Stimulated activated naive CD8-positive, alpha-beta T cell treated with anti-CD3 and anti-CD28 coated beads, Interleukin-15, Interleukin-2, amounts not matched to agents 100 ng/mL and 50 ng/mL, for 24 hours (primary cell): ENCODE measurements around the gene KCTD4.
A peak's percentile ranks its signal among the peaks of the same experiment; 100 is the strongest.
"Not testable (repeated sequence)": the region's sequence is repeated elsewhere in the genome, so short reads cannot be mapped to it uniquely, and the experiment has no call there.

Source experiments
- H3K27ac Mint-ChIP-seq: one replicate; pipeline ENCODE4 v1.8.0; 2021; ENCODE audit warnings: mild to moderate bottlenecking, mixed read lengths
- H3K27me3 Mint-ChIP-seq: one replicate; pipeline ENCODE4 v1.8.0; 2021; ENCODE audit warnings: mixed read lengths
- H3K36me3 Mint-ChIP-seq: one replicate; pipeline ENCODE4 v1.8.0; 2021; ENCODE audit warnings: low read depth, mixed read lengths
- H3K4me1 Mint-ChIP-seq: one replicate; pipeline ENCODE4 v1.8.0; 2021; ENCODE audit warnings: low read depth, mixed read lengths
- H3K4me3 Mint-ChIP-seq: one replicate; pipeline ENCODE4 v1.8.0; 2021; ENCODE audit warnings: mild to moderate bottlenecking, mixed read lengths
- H3K9me3 Mint-ChIP-seq: one replicate; pipeline ENCODE4 v1.8.0; 2021; ENCODE audit warnings: mixed read lengths

The KCTD4 gene

GRCh38 chr13:45196622-45197021, 4.2 kb downstream of the KCTD4 start:
- no peaks in the 10 kb centered on the region for H3K27me3 Mint-ChIP-seq
- H3K9me3 Mint-ChIP-seq = no peaks in the 10 kb centered on the region
- no peak overlapping the region for H3K27ac Mint-ChIP-seq
- no peak overlapping the region for H3K4me3 Mint-ChIP-seq
- peaks cover 26% of the 10 kb centered on the region for H3K4me1 Mint-ChIP-seq
- H3K36me3 Mint-ChIP-seq = peaks cover 57% of the 10 kb centered on the region

DNA sequence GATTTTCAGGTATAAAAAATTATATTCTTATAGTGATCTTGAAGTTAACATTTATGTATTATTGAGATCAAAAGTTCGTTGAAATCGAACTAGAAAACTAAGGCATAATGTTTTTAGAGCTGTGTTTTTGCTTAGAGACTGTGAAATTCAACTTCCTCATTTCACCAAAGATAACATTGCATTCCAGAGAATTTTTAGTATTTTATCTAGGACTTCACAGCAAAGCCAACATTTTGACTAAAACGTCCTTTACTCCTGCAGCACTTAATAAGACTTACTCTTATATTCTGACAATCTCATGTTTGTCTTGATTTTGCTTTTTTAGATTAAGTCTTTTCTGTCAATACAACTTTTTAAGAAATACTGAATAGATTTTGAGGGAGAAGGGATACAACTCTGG, 4.7 kb downstream of the KCTD4 start:
- no peak overlapping the region for H3K4me3 Mint-ChIP-seq
- H3K27ac Mint-ChIP-seq = no peak overlapping the region
- H3K36me3 Mint-ChIP-seq = peaks cover 52% of the 10 kb centered on the region
- H3K4me1 Mint-ChIP-seq = peaks cover 26% of the 10 kb centered on the region
- H3K9me3 Mint-ChIP-seq = no peaks in the 10 kb centered on the region
- H3K27me3 Mint-ChIP-seq = no peaks in the 10 kb centered on the region

- peaks cover 47% of the 10 kb centered on the region for H3K36me3 Mint-ChIP-seq
- no peaks in the 10 kb centered on the region for H3K9me3 Mint-ChIP-seq
- H3K27me3 Mint-ChIP-seq = no peaks in the 10 kb centered on the region
- H3K27ac Mint-ChIP-seq = no peak overlapping the region
- H3K4me3 Mint-ChIP-seq = no peak overlapping the region
- H3K4me1 Mint-ChIP-seq = peaks cover 26% of the 10 kb centered on the region
Measured at GRCh38 chr13:45195421-45195820, 5.4 kb downstream of the KCTD4 start.

DNA sequence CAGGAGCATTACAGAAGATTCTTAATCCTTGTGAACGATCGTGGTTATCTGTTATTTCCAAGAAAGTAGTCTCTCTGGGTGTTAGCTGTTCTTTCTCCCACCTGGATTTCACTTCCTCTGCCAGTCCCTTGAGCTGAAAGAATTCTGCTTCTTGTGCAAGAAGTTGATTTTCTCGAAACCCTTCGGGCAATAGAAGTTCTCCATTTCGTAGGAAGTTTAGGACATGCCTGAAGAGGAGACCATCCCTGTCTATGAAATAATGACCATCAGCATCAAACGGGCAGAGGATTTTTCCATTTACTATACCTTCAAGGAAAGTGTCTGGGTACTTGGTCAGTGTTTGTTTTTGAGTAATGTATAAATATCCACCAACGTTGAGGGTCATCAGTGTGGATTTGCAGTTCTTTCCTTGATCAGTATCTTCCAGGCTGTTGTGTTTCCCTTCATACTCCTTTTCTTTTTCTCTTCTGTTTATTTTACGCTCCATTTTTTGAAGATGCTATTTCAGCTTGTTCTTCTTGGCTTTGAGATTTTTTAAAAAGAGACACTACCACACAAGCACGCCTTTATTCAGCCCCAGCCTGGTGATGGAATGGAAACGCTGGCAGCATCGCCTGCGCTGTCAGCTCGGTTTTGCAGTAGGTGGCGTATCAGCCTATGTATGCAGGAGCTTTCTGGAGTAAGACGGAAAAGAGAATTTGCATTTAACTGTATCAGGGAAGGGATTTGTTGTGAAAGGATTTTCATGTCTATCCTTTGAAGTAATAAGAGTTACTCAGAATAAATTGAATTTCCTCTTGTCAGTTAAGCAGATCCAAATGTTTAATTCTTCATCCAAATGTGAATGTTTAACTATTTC, 6.5 kb downstream of the KCTD4 start:
- Mint-ChIP-seq H3K27ac (no peak overlapping the region), H3K27me3 (no peaks in the 10 kb centered on the region), H3K36me3 (peaks cover 45% of the 10 kb centered on the region), H3K4me1 (peaks cover 26% of the 10 kb centered on the region), H3K9me3 (no peaks in the 10 kb centered on the region), H3K4me3 (no peak overlapping the region)

DNA sequence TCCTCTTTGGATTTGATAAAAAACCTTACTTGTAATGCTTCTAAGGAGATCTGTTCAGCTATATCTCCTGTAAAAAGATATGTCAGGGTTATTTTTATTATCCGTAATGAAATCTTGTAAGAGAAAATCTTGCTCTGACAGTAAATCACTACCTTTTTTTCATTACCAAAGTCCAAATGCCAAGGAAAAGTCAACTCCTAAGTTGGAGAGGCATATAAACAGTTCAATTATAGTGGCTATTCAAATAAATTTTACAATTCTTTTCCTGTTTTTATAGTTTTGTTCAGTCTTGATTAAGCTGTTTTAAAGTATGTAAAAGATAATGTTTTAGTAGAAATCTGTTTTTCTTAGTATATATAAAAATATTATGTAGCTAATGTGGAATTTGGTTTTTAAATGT, 9.0 kb downstream of the KCTD4 start:
- H3K9me3 Mint-ChIP-seq = no peaks in the 10 kb centered on the region
- H3K27ac Mint-ChIP-seq = no peak overlapping the region
- no peaks in the 10 kb centered on the region for H3K27me3 Mint-ChIP-seq
- H3K4me1 Mint-ChIP-seq = peaks cover 24% of the 10 kb centered on the region
- H3K4me3 Mint-ChIP-seq = no peak overlapping the region
- H3K36me3 Mint-ChIP-seq = peaks cover 44% of the 10 kb centered on the region

- H3K9me3 Mint-ChIP-seq, H3K27ac Mint-ChIP-seq, H3K27me3 Mint-ChIP-seq, H3K4me1 Mint-ChIP-seq, H3K4me3 Mint-ChIP-seq: not testable (repeated sequence)
- H3K36me3 Mint-ChIP-seq = peaks cover 29% of the 10 kb centered on the region
Measured at GRCh38 chr13:45189511-45189910, 11.3 kb downstream of the KCTD4 start.

- H3K4me1 Mint-ChIP-seq, H3K4me3 Mint-ChIP-seq, H3K27ac Mint-ChIP-seq, H3K9me3 Mint-ChIP-seq, H3K27me3 Mint-ChIP-seq: not testable (repeated sequence)
- H3K36me3 Mint-ChIP-seq = peaks cover 29% of the 10 kb centered on the region
Measured at GRCh38 chr13:45189077-45189476, 11.8 kb downstream of the KCTD4 start.

DNA sequence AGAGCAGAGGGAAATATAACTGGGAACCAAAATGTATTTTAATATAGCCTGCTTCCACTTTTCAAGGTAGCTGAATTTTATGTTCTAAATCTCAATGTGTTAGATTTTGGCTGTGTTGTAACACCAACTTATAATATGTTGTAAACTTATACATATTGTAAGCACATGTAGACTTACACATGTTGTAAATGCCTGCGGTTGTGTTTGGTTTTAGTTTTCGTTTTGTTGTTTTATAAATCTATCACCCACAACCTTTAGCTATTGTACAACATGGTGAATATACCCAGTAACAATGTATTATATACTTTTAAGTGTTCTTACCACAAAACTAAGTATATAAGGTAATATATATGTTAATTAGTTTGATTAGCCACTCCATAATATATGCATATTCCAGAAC, 15.6 kb downstream of the KCTD4 start:
- peaks cover 35% of the 10 kb centered on the region for H3K36me3 Mint-ChIP-seq
- H3K27me3 Mint-ChIP-seq = no peaks in the 10 kb centered on the region
- H3K27ac Mint-ChIP-seq = no peak overlapping the region
- peaks cover 16% of the 10 kb centered on the region for H3K4me1 Mint-ChIP-seq
- H3K9me3 Mint-ChIP-seq = no peaks in the 10 kb centered on the region
- no peak overlapping the region for H3K4me3 Mint-ChIP-seq

GRCh38 chr13:45184693-45185092, 16.2 kb downstream of the KCTD4 start:
- Mint-ChIP-seq H3K27me3 (no peaks in the 10 kb centered on the region), H3K36me3 (peaks cover 35% of the 10 kb centered on the region), H3K4me1 (peaks cover 18% of the 10 kb centered on the region)

GRCh38 chr13:45180713-45181601, 19.9 kb downstream of the KCTD4 start:
- no peaks in the 10 kb centered on the region for H3K27me3 Mint-ChIP-seq
- H3K36me3 Mint-ChIP-seq = peaks cover 52% of the 10 kb centered on the region
- H3K4me1 Mint-ChIP-seq = peaks cover 40% of the 10 kb centered on the region
- no peak overlapping the region for H3K27ac Mint-ChIP-seq
- no peaks in the 10 kb centered on the region for H3K9me3 Mint-ChIP-seq
- H3K4me3 Mint-ChIP-seq = no peak overlapping the region

More at GRCh38 chr13:45184693-45185092, 16.2 kb downstream of the KCTD4 start:
- Mint-ChIP-seq H3K4me3 (no peak overlapping the region), H3K27ac (no peak overlapping the region), H3K9me3 (no peaks in the 10 kb centered on the region)

DNA sequence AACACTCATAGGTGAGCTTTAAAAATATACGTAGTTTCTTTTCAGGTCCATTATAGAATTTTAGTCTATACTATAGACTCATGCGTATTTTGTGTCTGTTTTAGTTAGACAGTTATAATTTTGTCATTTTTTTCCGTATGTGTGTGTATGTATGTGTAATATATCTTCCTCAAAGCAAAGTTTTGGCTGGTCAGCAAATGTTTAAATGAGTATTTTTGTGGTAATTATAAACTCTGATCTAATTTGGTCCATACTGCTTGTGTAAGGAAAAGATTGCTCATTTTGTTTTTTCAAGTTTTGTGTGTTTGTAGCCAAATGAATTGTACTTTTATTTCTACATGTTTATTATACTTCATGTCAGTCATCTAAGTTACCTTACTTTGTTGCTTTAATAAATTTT, 20.5 kb downstream of the KCTD4 start:
- H3K4me3 Mint-ChIP-seq = no peak overlapping the region
- peak overlapping the region; percentile 36 for H3K27ac Mint-ChIP-seq
- no peaks in the 10 kb centered on the region for H3K9me3 Mint-ChIP-seq
- peaks cover 58% of the 10 kb centered on the region for H3K36me3 Mint-ChIP-seq
- H3K4me1 Mint-ChIP-seq = peaks cover 40% of the 10 kb centered on the region
- no peaks in the 10 kb centered on the region for H3K27me3 Mint-ChIP-seq

- Mint-ChIP-seq H3K27me3 (no peaks in the 10 kb centered on the region), H3K4me3 (no peak overlapping the region), H3K36me3 (peaks cover 65% of the 10 kb centered on the region), H3K9me3 (no peaks in the 10 kb centered on the region), H3K4me1 (peaks cover 39% of the 10 kb centered on the region), H3K27ac (no peak overlapping the region)
Measured at GRCh38 chr13:45179428-45179827, 21.4 kb downstream of the KCTD4 start.

DNA sequence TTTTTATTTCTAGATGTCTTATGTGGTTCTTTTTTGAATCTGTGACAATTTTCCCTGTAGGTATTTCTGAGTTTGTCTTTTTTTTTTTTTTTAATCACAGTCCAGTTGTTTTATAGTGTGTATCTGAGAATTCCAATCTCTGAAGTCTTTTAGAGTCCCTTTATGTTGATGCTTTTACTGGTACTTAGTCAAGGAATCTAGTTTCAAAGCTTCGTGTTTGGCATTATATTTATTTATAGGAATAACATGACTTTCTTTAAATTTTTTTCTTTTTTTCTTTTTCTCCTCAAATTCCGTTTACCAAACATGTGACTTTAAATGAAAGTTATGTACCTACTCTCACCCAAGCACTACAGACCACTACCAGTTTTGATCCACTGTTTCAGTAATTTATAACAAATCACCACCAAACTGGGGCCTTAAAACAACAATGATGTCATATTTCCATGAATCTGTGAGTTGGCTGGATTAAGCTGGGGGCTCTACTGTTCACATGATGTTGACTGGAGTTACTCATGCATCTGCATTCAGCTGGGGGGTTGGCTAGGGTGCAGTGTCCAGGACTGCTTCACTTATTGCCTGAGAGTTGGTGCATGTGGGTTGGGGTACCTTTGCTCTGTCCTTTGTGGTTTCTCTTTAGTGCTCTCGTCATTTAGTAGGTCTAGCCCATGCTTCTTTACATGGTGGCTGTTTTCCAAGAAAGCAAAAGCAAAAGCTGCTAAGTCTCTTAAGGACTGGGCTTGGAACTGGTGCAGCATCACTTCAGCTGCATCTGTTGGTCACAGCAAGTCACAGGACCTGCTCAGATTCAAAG, 22.3 kb downstream of the KCTD4 start:
- peaks cover 63% of the 10 kb centered on the region for H3K36me3 Mint-ChIP-seq
- no peaks in the 10 kb centered on the region for H3K27me3 Mint-ChIP-seq
- peak overlapping the region; percentile 0 for H3K27ac Mint-ChIP-seq
- no peak overlapping the region for H3K4me3 Mint-ChIP-seq
- peaks cover 33% of the 10 kb centered on the region for H3K4me1 Mint-ChIP-seq
- H3K9me3 Mint-ChIP-seq = no peaks in the 10 kb centered on the region

DNA sequence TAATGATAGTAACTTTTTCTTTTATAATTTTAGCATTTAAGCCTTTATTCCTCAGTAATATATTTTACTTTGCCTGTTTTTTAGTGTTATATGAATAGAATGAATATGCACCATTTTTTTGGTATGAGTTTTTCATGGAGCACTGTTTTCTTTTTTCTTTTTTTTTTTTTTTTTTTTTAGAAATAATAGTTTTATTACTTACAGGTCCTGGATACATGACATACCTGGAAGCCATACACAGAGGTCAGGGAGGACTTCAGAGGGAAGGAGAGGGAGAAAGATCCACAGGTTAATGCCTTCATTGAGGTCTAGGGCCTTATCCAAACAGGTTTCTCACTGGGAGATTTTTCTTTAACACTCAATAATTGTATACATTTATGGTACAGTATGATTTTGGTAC, 26.4 kb downstream of the KCTD4 start:
- H3K4me3 Mint-ChIP-seq = no peak overlapping the region
- H3K27me3 Mint-ChIP-seq = no peaks in the 10 kb centered on the region
- H3K4me1 Mint-ChIP-seq = peaks cover 33% of the 10 kb centered on the region
- H3K36me3 Mint-ChIP-seq = peaks cover 81% of the 10 kb centered on the region
- H3K9me3 Mint-ChIP-seq = peaks cover 3% of the 10 kb centered on the region
- no peak overlapping the region for H3K27ac Mint-ChIP-seq

- H3K27ac Mint-ChIP-seq = no peak overlapping the region
- H3K36me3 Mint-ChIP-seq = peaks cover 59% of the 10 kb centered on the region
- no peak overlapping the region for H3K4me3 Mint-ChIP-seq
- H3K27me3 Mint-ChIP-seq = no peaks in the 10 kb centered on the region
- H3K4me1 Mint-ChIP-seq = peaks cover 11% of the 10 kb centered on the region
- peaks cover 3% of the 10 kb centered on the region for H3K9me3 Mint-ChIP-seq
Measured at GRCh38 chr13:45168555-45168930, 32.3 kb downstream of the KCTD4 start.
